GM18505 (cell line): ENCODE results near the gene FAM161A.
"Not testable (repeated sequence)": the region's sequence is repeated elsewhere in the genome, so short reads cannot be mapped to it uniquely, and the experiment has no call there.

Experiments used
- ATAC-seq: cut with Tn5 transposase; IDR thresholded peaks from one replicate; pipeline ENCODE4 v1.9.1; 2021; ENCODE audit not compliant: unreplicated experiment
- POLR2A ChIP-seq: IDR thresholded peaks from 4 replicates; pipeline ENCODE4 v1.6.1; 2011; ENCODE audit warnings: borderline replicate concordance; ENCODE audit not compliant: insufficient read depth, insufficient read length; ENCODE audit errors: extremely low read depth

FAM161A gene

GRCh38 chr2:61862085-61862484, 8.2 kb upstream of the FAM161A start:
- no peak for ATAC-seq
- TF ChIP-seq POLR2A, result no peak

GRCh38 chr2:61857224-61857623, 3.4 kb upstream of the FAM161A start:
- ATAC-seq, result no peak
- no peak for TF ChIP-seq POLR2A

GRCh38 chr2:61855318-61855613, 1.4 kb upstream of the FAM161A start:
- ATAC-seq, result no peak
- TF ChIP-seq POLR2A, result no peak

GRCh38 chr2:61854564-61855317, 881 bp upstream of the FAM161A start:
- ATAC-seq, result peak; percentile 83
- peak; percentile 57 for TF ChIP-seq POLR2A

- peak; percentile 56 for ATAC-seq
- no peak for TF ChIP-seq POLR2A
These were observed 594 bp downstream of the FAM161A start for GRCh38 chr2:61853086-61853846.

- ATAC-seq, result not testable (repeated sequence)
These were observed 2.6 kb downstream of the FAM161A start for GRCh38 chr2:61851270-61851669.

DNA sequence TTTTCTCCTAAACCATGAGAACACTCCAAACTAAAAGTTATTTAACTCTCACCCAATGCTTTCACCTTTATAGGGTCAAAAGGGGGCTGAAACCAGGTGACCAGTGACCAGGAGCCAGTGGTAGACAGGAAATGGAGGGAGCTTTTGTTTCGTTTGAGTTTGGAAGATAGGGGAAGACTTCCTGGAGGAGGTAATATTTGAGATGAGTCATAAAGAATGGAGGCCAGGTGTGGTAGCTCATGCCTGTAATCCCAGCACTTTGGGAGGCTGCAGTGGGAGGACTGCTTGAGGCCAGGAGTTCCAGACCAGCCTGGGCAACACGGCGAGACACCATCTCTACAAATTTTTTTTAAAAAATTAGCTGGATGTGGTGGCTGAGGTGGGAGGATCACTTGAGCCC, 8.5 kb downstream of the FAM161A start:
- TF ChIP-seq POLR2A, result no peak
- no peak for ATAC-seq

- ATAC-seq, result no peak
- TF ChIP-seq POLR2A, result no peak
These were observed 12.6 kb downstream of the FAM161A start for GRCh38 chr2:61841286-61841685.

DNA sequence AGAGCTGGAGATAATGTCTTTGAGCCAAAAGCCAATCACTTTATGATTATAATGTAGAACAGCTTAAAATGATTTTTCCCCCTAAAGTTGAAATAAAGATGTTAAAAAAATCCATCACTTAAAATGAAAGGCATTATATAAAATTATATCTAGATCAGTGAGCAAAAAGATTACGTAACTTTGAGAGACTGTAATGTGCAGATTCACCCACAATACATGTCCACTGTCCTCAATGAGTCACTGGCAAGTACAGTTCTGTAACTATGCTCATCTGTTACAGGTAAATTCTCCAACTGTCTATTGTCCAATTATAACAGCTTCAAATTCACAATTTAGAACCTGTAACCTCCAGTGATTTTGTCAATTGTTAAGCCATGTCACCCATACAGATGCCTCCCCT, 19.0 kb downstream of the FAM161A start:
- no peak for ATAC-seq

GRCh38 chr2:61833971-61834370, 19.9 kb downstream of the FAM161A start:
- no peak for ATAC-seq
- TF ChIP-seq POLR2A, result no peak

More for the DNA sequence above, 19.0 kb downstream of the FAM161A start:
- no peak for TF ChIP-seq POLR2A

GRCh38 chr2:61832183-61832841, 21.5 kb downstream of the FAM161A start:
- no peak for ATAC-seq
- no peak for TF ChIP-seq POLR2A

- TF ChIP-seq POLR2A, result no peak
- ATAC-seq, result no peak
These were observed 31.6 kb downstream of the FAM161A start for GRCh38 chr2:61822255-61822654.

GRCh38 chr2:61816480-61817355, 37.1 kb downstream of the FAM161A start:
- no peak for TF ChIP-seq POLR2A
- ATAC-seq, result no peak
